NCI-H446 treated with DMSO at 0.1 percent for 48 hours (cell line): Measurements from ENCODE around the gene GNPNAT1.
"Not testable (repeated sequence)": the region's sequence is repeated elsewhere in the genome, so short reads cannot be mapped to it uniquely, and the experiment has no call there.

Experiments used
- DNase-seq: peaks from one replicate; lab custom pipeline; 2025; lab: John Stamatoyannopoulos, UW

GNPNAT1 gene

GRCh38 chr14:52729585-52729924 lies 61.9 kb downstream of the GNPNAT1 start:
- DNase-seq: no peak

- not testable (repeated sequence) for DNase-seq
Measured at GRCh38 chr14:52729035-52729434, 62.4 kb downstream of the GNPNAT1 start.

- not testable (repeated sequence) for DNase-seq
Measured at GRCh38 chr14:52727509-52727908, 63.9 kb downstream of the GNPNAT1 start.
